ENCODE results near the gene BCL6. TPM values are rescaled to one million over a fixed set of nuclear protein-coding genes. Genes with fewer than 3 reads are reported as not detected.

The BCL6 gene
- total and polyA plus RNA-seq, 2 of the 8 experiments (the other 6 are each of a cell fraction or from before 2014, with no cell fraction given) = 5.7 to 10.4 TPM

GRCh38 chr3:187705164-187705563 is 40.1 kb downstream of the BCL6 start:
- CTCF ChIA-PET (ENCODE audit: partially characterized antibody) = interaction anchor here (0.7 to 23.0 kb wide), 4 partner anchors 9 to 385 kb away, joined by 3 to 280 read pairs (median 33); no protein-coding TSS in a partner anchor
- FAIRE-seq = no peak
- H2BK12ac ChIP-seq (ENCODE audit: low read depth, low read length) = no peak overlapping the region
- H3K9me3 ChIP-seq (ENCODE audit: insufficient read depth in 2 of 2, low read depth in 1 of 2, low read length in 1 of 2) = no peaks in the 10 kb centered on the region
- no peak overlapping the region for H4K5ac ChIP-seq (ENCODE audit: insufficient read length, low read depth, low read length)
- no peak overlapping the region for H4K91ac ChIP-seq (replicated peaks; ENCODE audit: insufficient read length, low read length)
- H2BK15ac ChIP-seq (ENCODE audit: low read length) = 0 out of 2 replicates have a peak overlapping the region, but pooled peaks have one; percentile 25
- H3K79me1 ChIP-seq (ENCODE audit: low read depth, low read length) = no peaks in the 10 kb centered on the region
- H3K36me3 ChIP-seq (ENCODE audit: control insufficient read depth in 2 of 4, insufficient read depth in 4 of 4, low read length in 3 of 4) = no peaks in the 10 kb centered on the region
- H4K8ac ChIP-seq (ENCODE audit: extremely low read depth, insufficient read depth, low read length) = no peak overlapping the region
- H3K4me3 ChIP-seq (ENCODE audit: extremely low read depth in 1 of 4, insufficient read depth in 2 of 4, low read depth in 3 of 4, low read length in 4 of 4) = no peak overlapping the region
- H3K27me3 ChIP-seq (replicated peaks in 1 of 4; ENCODE audit: control insufficient read depth in 3 of 4, extremely low read depth in 1 of 4, insufficient read depth in 3 of 4, low read length in 3 of 4) = no peaks in the 10 kb centered on the region
- no peaks in the 10 kb centered on the region for H3K23me2 ChIP-seq (ENCODE audit: low read depth, low read length)
- no peak overlapping the region for H2AK5ac ChIP-seq (ENCODE audit: low read depth, low read length)
- no peak overlapping the region for H3K27ac ChIP-seq (ENCODE audit: low read depth, low read length)
- no peaks in the 10 kb centered on the region for H3K79me2 ChIP-seq (ENCODE audit: control insufficient read depth in 1 of 2, insufficient read depth in 2 of 2, low read length in 2 of 2)
- no peak overlapping the region for H2BK20ac ChIP-seq (ENCODE audit: low read length)
- no peak overlapping the region for H3K4me2 ChIP-seq (ENCODE audit: insufficient read depth in 1 of 2, low read depth in 2 of 2, low read length in 2 of 2)
- no peaks in the 10 kb centered on the region for H4K20me1 ChIP-seq (replicated peaks in 1 of 2; ENCODE audit: control insufficient read depth in 1 of 2, insufficient read depth in 2 of 2, low read length in 2 of 2)
- POLR2A ChIA-PET (ENCODE audit: partially characterized antibody) = interaction anchor here (0.6 to 0.7 kb wide), 2 partner anchors 8 to 80 kb away, joined by 3 to 4 read pairs; no protein-coding TSS in a partner anchor
- TF ChIP-seq BACH1 (IDR thresholded peaks at IDR 0.05; ENCODE audit: low read length) = no peak
- no peak for TF ChIP-seq SP2 (IDR thresholded peaks at IDR 0.05; ENCODE audit: low read length)
- TF ChIP-seq KDM1A (IDR thresholded peaks at IDR 0.05; ENCODE audit: borderline replicate concordance, low read length) = no peak
- TF ChIP-seq HDAC6 (IDR thresholded peaks at IDR 0.05; ENCODE audit: low read depth, low read length) = no peak
- TF ChIP-seq EGR1 (IDR thresholded peaks at IDR 0.05; ENCODE audit: borderline replicate concordance, low read depth, low read length) = no peak
- TF ChIP-seq ATF3 (IDR thresholded peaks at IDR 0.05; ENCODE audit: insufficient read depth, low read depth, low read length) = no peak
- no peak for TF ChIP-seq NRF1 (IDR thresholded peaks at IDR 0.05; ENCODE audit: low read depth, low read length)
- no peak for TF ChIP-seq RBBP5 (IDR thresholded peaks at IDR 0.05; ENCODE audit: borderline replicate concordance, low read depth, low read length)
- no peak for TF ChIP-seq EZH2 (IDR thresholded peaks at IDR 0.05; ENCODE audit: low read depth, low read length, severe bottlenecking)
- TF ChIP-seq POLR2A (IDR thresholded peaks at IDR 0.05; ENCODE audit: control extremely low read depth in 1 of 2, low read depth in 2 of 2, low read length in 2 of 2) = no peak
- TF ChIP-seq FOSL1 (IDR thresholded peaks at IDR 0.05; ENCODE audit: insufficient read depth, low read depth, low read length) = no peak
- no peak for DNase-seq (ENCODE audit: low read depth in 1 of 2, low spot score in 2 of 2)
- no peak overlapping the region for H2AFZ ChIP-seq (ENCODE audit: low read length)
- no peak overlapping the region for H3K18ac ChIP-seq (ENCODE audit: extremely low read depth, low read length)
- no peak overlapping the region for H3K56ac ChIP-seq (replicated peaks; ENCODE audit: insufficient read length, low read depth, low read length)
- H3K4ac ChIP-seq (replicated peaks; ENCODE audit: insufficient read length, low read depth, low read length) = no peak overlapping the region
- no peak overlapping the region for H2BK5ac ChIP-seq (ENCODE audit: low read depth, low read length)
- no peak overlapping the region for H2BK120ac ChIP-seq (replicated peaks; ENCODE audit: low read depth, low read length)
- H3K9ac ChIP-seq (replicated peaks in 1 of 4; ENCODE audit: extremely low read depth in 1 of 4, low read depth in 3 of 4, low read length in 3 of 4) = no peak overlapping the region
- H3K23ac ChIP-seq (ENCODE audit: insufficient read length) = no peak overlapping the region
- no peaks in the 10 kb centered on the region for H3K4me1 ChIP-seq (replicated peaks in 1 of 4; ENCODE audit: control insufficient read depth in 3 of 4, insufficient read depth in 4 of 4, low read length in 3 of 4)
- no peak overlapping the region for H3K14ac ChIP-seq (ENCODE audit: insufficient read length)
